GM12878 (cell line): ENCODE measurements around the gene NFE2L2. TPM values are rescaled to one million over a fixed set of nuclear protein-coding genes. Genes with fewer than 3 reads are reported as not detected.

Experiments
- MXI1 ChIP-seq: fragments of 150-350 bp; IDR thresholded peaks from 2 replicates; pipeline ENCODE4 v1.6.1; 2011; ENCODE audit warnings: low read depth, mild to moderate bottlenecking, inconsistent platforms, low read length, improper control_type of control experiment
- WRNIP1 ChIP-seq: IDR thresholded peaks from 2 replicates; pipeline ENCODE4 v1.6.1; 2011; ENCODE audit warnings: low read depth, low read length, improper control_type of control experiment, borderline replicate concordance
- ZSCAN29 ChIP-seq: fragments of 450-650 bp; IDR thresholded peaks from 2 replicates; pipeline ENCODE4 v1.6.1; 2017; ENCODE audit warnings: mild to moderate bottlenecking, moderate library complexity
- polyA plus RNA-seq, 11 experiments: library from polyadenylated mRNA; depleted of rRNA in 4 of 11; unstranded in 6 of 11; stranded (reverse) in 5 of 11; fragments of >200 nt; fragmentation: Nextera tagmentation in 4 of 11; fragmentation: Illumina TruSeq in 1 of 11; extraction: Ambion mirVana in 4 of 11; extraction: Trizol in 1 of 11; gene quantifications; 1 replicate in 1 of 11; 2 replicates in 10 of 11; pipeline versions ENCODE4 v1.2.1 to v1.2.3, GENCODE V29; 2011 to 2016; ENCODE audit warnings: inconsistent platforms in 2 of 11, missing spikeins in 2 of 11, low read depth in 1 of 11
- total RNA-seq, 4 experiments: library from RNA; depleted of rRNA in 3 of 4; stranded (reverse); fragments of >200 nt in 3 of 4; fragmentation: Illumina TruSeq in 1 of 4; extraction: Trizol in 1 of 4; gene quantifications; 2 replicates each; pipeline versions ENCODE4 v1.2.1 to v1.2.3, GENCODE V29; 2013 to 2021
- TF ChIP-seq, protein P1 (sequence below): fragments of 150-350 bp; IDR thresholded peaks from 2 replicates; pipeline ENCODE4 v1.6.1; 2014; ENCODE audit warnings: mild to moderate bottlenecking, low read depth, low read length
- TF ChIP-seq, protein P2 (sequence below): fragments of 150-350 bp; IDR thresholded peaks from 2 replicates; pipeline ENCODE4 v1.6.1; 2016; ENCODE audit warnings: low read depth, low read length
- TF ChIP-seq, protein P3 (sequence below): fragments of 450-650 bp; IDR thresholded peaks from 2 replicates; pipeline ENCODE4 v1.6.1; 2017; ENCODE audit warnings: mild to moderate bottlenecking, low read depth, inconsistent platforms; ENCODE audit not compliant: poor library complexity, severe bottlenecking

The NFE2L2 gene
- total and polyA plus RNA-seq, 10 of the 15 experiments (the other 5 are each of a cell fraction or from before 2014, with no cell fraction given): 18.4 to 69.8 (median 37.1) TPM

DNA sequence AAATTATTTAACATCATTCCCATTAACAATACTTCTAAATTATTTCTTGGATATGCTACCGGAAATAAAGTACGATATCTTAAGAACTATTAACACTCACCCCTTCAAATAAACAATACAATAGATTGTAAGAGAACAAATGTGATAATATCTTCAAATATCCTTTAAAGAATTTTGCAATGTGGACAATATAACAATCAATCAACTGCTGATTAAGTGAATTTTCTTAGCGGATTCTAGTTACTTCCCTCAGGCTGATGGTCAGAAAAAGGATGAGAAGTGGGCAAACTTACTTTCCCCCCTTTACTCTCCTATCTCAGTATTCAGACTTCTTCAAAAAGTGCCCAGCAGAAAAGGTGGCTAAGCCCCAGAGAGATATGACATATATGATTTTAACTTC is 10.8 kb downstream of the NFE2L2 start (continued):
- TF ChIP-seq, protein P1, sequence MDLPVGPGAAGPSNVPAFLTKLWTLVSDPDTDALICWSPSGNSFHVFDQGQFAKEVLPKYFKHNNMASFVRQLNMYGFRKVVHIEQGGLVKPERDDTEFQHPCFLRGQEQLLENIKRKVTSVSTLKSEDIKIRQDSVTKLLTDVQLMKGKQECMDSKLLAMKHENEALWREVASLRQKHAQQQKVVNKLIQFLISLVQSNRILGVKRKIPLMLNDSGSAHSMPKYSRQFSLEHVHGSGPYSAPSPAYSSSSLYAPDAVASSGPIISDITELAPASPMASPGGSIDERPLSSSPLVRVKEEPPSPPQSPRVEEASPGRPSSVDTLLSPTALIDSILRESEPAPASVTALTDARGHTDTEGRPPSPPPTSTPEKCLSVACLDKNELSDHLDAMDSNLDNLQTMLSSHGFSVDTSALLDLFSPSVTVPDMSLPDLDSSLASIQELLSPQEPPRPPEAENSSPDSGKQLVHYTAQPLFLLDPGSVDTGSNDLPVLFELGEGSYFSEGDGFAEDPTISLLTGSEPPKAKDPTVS: no peak
- TF ChIP-seq, protein P2, sequence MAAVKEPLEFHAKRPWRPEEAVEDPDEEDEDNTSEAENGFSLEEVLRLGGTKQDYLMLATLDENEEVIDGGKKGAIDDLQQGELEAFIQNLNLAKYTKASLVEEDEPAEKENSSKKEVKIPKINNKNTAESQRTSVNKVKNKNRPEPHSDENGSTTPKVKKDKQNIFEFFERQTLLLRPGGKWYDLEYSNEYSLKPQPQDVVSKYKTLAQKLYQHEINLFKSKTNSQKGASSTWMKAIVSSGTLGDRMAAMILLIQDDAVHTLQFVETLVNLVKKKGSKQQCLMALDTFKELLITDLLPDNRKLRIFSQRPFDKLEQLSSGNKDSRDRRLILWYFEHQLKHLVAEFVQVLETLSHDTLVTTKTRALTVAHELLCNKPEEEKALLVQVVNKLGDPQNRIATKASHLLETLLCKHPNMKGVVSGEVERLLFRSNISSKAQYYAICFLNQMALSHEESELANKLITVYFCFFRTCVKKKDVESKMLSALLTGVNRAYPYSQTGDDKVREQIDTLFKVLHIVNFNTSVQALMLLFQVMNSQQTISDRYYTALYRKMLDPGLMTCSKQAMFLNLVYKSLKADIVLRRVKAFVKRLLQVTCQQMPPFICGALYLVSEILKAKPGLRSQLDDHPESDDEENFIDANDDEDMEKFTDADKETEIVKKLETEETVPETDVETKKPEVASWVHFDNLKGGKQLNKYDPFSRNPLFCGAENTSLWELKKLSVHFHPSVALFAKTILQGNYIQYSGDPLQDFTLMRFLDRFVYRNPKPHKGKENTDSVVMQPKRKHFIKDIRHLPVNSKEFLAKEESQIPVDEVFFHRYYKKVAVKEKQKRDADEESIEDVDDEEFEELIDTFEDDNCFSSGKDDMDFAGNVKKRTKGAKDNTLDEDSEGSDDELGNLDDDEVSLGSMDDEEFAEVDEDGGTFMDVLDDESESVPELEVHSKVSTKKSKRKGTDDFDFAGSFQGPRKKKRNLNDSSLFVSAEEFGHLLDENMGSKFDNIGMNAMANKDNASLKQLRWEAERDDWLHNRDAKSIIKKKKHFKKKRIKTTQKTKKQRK: no peak
- TF ChIP-seq ZSCAN29 (no peak), MXI1 (no peak), WRNIP1 (no peak)
- TF ChIP-seq, protein P3, sequence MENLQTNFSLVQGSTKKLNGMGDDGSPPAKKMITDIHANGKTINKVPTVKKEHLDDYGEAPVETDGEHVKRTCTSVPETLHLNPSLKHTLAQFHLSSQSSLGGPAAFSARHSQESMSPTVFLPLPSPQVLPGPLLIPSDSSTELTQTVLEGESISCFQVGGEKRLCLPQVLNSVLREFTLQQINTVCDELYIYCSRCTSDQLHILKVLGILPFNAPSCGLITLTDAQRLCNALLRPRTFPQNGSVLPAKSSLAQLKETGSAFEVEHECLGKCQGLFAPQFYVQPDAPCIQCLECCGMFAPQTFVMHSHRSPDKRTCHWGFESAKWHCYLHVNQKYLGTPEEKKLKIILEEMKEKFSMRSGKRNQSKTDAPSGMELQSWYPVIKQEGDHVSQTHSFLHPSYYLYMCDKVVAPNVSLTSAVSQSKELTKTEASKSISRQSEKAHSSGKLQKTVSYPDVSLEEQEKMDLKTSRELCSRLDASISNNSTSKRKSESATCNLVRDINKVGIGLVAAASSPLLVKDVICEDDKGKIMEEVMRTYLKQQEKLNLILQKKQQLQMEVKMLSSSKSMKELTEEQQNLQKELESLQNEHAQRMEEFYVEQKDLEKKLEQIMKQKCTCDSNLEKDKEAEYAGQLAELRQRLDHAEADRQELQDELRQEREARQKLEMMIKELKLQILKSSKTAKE: no peak
